Subcutaneous abdominal adipose tissue (tissue), 5 donors: ENCODE data around the gene CLCA1.
"Not testable (repeated sequence)": the region's sequence is repeated elsewhere in the genome, so short reads cannot be mapped to it uniquely, and the experiment has no call there.

ENCODE experiments used
- H3K27ac ChIP-seq: one replicate; pipeline ENCODE4 v1.7.0; 2013; ENCODE audit warnings: low read depth, mild to moderate bottlenecking, inconsistent platforms, low read length, moderate library complexity
- H3K27me3 ChIP-seq, 5 donors: one replicate each; pipeline ENCODE4 v1.7.0; 2013; ENCODE audit warnings: low read length in 5 of 5, inconsistent platforms in 1 of 5; ENCODE audit not compliant: control insufficient read depth in 5 of 5, insufficient read depth in 4 of 5
- H3K36me3 ChIP-seq, 5 donors: one replicate each; pipeline ENCODE4 v1.7.0; 2013; ENCODE audit warnings: low read length in 5 of 5; ENCODE audit not compliant: control insufficient read depth in 5 of 5, insufficient read depth in 5 of 5
- H3K4me1 ChIP-seq, 5 donors: one replicate each; pipeline ENCODE4 v1.7.0; 2013; ENCODE audit warnings: low read length in 5 of 5, mild to moderate bottlenecking in 3 of 5, moderate library complexity in 1 of 5; ENCODE audit not compliant: control insufficient read depth in 5 of 5, insufficient read depth in 5 of 5
- H3K4me3 ChIP-seq, 5 donors: one replicate each; pipeline ENCODE4 v1.7.0; 2013; ENCODE audit warnings: low read length in 5 of 5, low read depth in 1 of 5
- H3K9ac ChIP-seq, 5 donors: one replicate each; pipeline ENCODE4 v1.7.0; 2013; ENCODE audit warnings: low read length in 5 of 5, mild to moderate bottlenecking in 4 of 5, moderate library complexity in 3 of 5
- H3K9me3 ChIP-seq, 5 donors: one replicate each; pipeline ENCODE4 v1.7.0; 2013; ENCODE audit warnings: low read length in 5 of 5; ENCODE audit not compliant: control insufficient read depth in 5 of 5
- donor health status: healthy.
- donor health status: healthy.
- donor health status: healthy.
- donor health status: healthy.
- donor health status: healthy.

Gene CLCA1

GRCh38 chr1:86500714-86501113 is 32.0 kb downstream of the CLCA1 start:
- H3K4me1 ChIP-seq: peaks cover 0 to 14% (median 5%) of the 10 kb centered on the region in 5 donors
- H3K4me3 ChIP-seq: no peak overlapping the region
- H3K9me3 ChIP-seq: no peaks in the 10 kb centered on the region
- peaks cover 0 to 2% (median 0%) of the 10 kb centered on the region in 5 donors for H3K27me3 ChIP-seq
- no peak overlapping the region for H3K27ac ChIP-seq
- no peaks in the 10 kb centered on the region for H3K36me3 ChIP-seq
- no peak overlapping the region for H3K9ac ChIP-seq

DNA sequence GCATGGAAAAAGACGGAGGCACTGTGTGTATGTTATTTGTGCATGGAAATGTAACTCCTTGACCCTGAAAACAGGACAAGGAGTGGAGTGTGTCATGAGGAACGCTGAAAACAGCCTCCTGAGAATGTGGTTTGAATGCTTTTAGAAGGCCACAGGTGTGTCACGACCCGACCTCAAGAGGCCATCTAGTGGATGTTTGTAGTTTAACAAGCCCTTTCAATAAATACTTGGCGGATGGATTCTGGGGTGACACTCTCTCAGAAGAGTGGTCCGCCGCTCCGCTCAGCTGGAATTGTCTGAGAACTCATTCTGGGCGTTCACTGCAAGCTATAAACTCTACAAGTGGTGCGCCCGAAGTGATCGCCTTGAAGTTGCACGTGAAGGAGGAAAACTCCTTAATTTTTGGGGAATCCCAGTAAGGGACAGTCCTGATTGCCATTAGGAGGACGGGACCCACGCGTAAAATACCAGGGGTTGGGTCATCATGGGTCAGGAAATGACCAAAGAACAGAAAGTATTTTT is 33.5 kb downstream of the CLCA1 start:
- not testable (repeated sequence) for H3K9ac ChIP-seq, H3K27me3 ChIP-seq, H3K27ac ChIP-seq, H3K36me3 ChIP-seq, H3K9me3 ChIP-seq
- peak overlapping the region in 4 of 5 donors; percentile 29 to 59 (median 50) for H3K4me3 ChIP-seq
- peaks cover 0 to 14% (median 5%) of the 10 kb centered on the region in 5 donors for H3K4me1 ChIP-seq

GRCh38 chr1:86502721-86503405 is 34.1 kb downstream of the CLCA1 start:
- H3K9ac ChIP-seq: peak overlapping the region in 1 of 5 donors; percentile 30
- H3K4me1 ChIP-seq: peaks cover 0 to 14% (median 5%) of the 10 kb centered on the region in 5 donors
- no peaks in the 10 kb centered on the region for H3K27me3 ChIP-seq
- no peak overlapping the region for H3K27ac ChIP-seq
- no peaks in the 10 kb centered on the region for H3K36me3 ChIP-seq
- peak overlapping the region in 4 of 5 donors; percentile 29 to 59 (median 52) for H3K4me3 ChIP-seq
- no peaks in the 10 kb centered on the region for H3K9me3 ChIP-seq

DNA sequence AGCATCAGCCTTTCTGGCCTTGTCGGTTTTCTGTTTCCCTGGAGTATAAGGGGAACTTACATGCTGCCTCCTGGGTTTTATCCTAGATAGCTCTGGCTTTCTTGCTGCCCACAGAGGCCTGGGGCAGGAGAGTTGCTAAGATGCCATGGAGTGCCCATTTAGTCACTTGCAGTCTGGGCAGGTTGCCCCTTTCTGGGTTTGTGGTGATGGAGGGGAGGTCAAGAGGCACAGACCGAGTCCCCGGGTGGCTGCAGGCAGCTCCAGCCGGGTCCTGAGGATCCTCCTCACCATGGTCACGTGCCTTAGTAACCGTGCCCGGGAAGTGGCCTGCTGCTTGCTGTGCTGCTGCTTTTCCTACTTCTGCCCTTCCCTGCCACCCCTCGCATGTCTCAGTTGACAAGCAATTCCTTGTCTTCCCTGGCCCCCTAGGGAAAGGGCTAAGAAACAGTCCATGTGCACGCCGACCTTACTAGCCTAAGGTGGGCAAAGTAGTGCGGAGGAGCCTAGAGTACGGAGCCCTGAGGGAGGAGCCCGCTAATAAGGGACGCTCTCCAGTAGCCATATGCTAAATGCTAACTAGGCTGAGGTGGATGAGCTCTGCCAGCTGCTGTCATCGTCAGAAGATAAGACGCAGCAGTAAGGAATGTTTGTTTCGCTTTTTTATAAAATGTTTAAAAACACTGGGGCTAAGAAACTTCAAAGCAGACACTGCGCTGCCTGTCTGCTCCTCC is 34.8 kb downstream of the CLCA1 start:
- H3K27ac ChIP-seq: no peak overlapping the region
- H3K9me3 ChIP-seq: no peaks in the 10 kb centered on the region
- no peaks in the 10 kb centered on the region for H3K36me3 ChIP-seq
- peaks cover 0 to 15% (median 5%) of the 10 kb centered on the region in 5 donors for H3K4me1 ChIP-seq
- H3K9ac ChIP-seq: peak overlapping the region in 2 of 5 donors; percentile 3 to 30
- no peaks in the 10 kb centered on the region for H3K27me3 ChIP-seq
- H3K4me3 ChIP-seq: peak overlapping the region; percentile 29 to 67 (median 52)

GRCh38 chr1:86504137-86504479 is 35.4 kb downstream of the CLCA1 start:
- H3K4me3 ChIP-seq: peak overlapping the region in 3 of 5 donors; percentile 52 to 67 (median 53)
- no peaks in the 10 kb centered on the region for H3K9me3 ChIP-seq
- peaks cover 0 to 15% (median 5%) of the 10 kb centered on the region in 5 donors for H3K4me1 ChIP-seq
- H3K27ac ChIP-seq: no peak overlapping the region
- H3K36me3 ChIP-seq: no peaks in the 10 kb centered on the region
- H3K27me3 ChIP-seq: no peaks in the 10 kb centered on the region
- peak overlapping the region in 2 of 5 donors; percentile 3 to 21 for H3K9ac ChIP-seq

- Histone ChIP-seq H3K27ac (no peak overlapping the region), H3K27me3 (no peaks in the 10 kb centered on the region), H3K4me3 (no peak overlapping the region), H3K4me1 (peaks cover 0 to 15% (median 5%) of the 10 kb centered on the region in 5 donors), H3K9ac (no peak overlapping the region), H3K9me3 (no peaks in the 10 kb centered on the region), H3K36me3 (no peaks in the 10 kb centered on the region)
These were observed 36.3 kb downstream of the CLCA1 start for GRCh38 chr1:86504895-86505563.

- H3K9ac ChIP-seq: no peak overlapping the region
- H3K27ac ChIP-seq: no peak overlapping the region
- no peaks in the 10 kb centered on the region for H3K9me3 ChIP-seq
- H3K27me3 ChIP-seq: no peaks in the 10 kb centered on the region
- peaks cover 0 to 15% (median 5%) of the 10 kb centered on the region in 5 donors for H3K4me1 ChIP-seq
- H3K36me3 ChIP-seq: no peaks in the 10 kb centered on the region
- H3K4me3 ChIP-seq: no peak overlapping the region
These were observed 36.8 kb downstream of the CLCA1 start for GRCh38 chr1:86505564-86505902.

GRCh38 chr1:86507935-86508582 is 39.3 kb downstream of the CLCA1 start:
- Histone ChIP-seq H3K27ac (no peak overlapping the region), H3K9ac (no peak overlapping the region), H3K4me3 (no peak overlapping the region), H3K9me3 (no peaks in the 10 kb centered on the region), H3K36me3 (no peaks in the 10 kb centered on the region), H3K4me1 (peaks cover 0 to 13% (median 3%) of the 10 kb centered on the region in 5 donors), H3K27me3 (no peaks in the 10 kb centered on the region)

DNA sequence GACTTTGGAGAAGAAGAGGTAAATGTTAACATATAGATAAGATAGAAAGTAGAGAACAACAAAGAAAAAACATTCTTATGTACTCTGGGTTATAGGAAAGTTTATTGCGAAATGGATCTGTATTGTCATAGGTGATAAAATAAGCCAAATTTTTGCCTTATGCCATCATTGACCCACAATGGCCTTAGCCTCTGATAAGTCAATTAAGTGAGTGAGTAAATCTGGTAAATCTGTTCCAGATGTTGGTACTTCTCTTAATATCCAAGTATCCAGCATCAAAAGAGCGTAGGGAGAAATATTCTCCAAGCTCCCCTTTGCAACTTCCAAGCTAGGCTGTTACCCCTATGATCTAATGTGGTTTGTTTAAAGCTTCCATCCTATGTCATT is 39.8 kb downstream of the CLCA1 start:
- Histone ChIP-seq H3K27ac (no peak overlapping the region), H3K27me3 (no peaks in the 10 kb centered on the region), H3K4me3 (no peak overlapping the region), H3K9ac (no peak overlapping the region), H3K4me1 (peaks cover 0 to 9% (median 3%) of the 10 kb centered on the region in 5 donors), H3K9me3 (no peaks in the 10 kb centered on the region), H3K36me3 (no peaks in the 10 kb centered on the region)
